ENCODE results near the gene ZSCAN20.

DNA sequence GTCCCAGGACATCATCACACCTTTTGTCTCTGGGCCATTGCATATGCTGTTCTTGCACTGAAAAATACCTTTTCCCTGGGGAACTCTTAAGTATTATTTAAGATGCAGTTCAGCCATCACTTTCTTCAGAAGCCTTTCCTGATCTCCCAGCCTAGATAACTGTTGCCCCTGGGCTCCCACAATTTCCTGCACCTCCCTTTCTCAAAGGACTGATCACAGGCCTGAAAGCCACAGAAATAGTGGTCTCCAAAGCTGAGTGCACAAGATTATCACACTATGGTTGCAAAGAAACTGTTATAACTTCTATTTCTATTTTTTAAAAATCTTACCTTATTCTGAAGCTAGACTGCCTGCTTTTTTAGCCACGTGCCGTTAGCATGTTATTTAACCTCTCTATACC, 2.8 kb upstream of the ZSCAN20 start:
- TF ChIP-seq, protein P1, sequence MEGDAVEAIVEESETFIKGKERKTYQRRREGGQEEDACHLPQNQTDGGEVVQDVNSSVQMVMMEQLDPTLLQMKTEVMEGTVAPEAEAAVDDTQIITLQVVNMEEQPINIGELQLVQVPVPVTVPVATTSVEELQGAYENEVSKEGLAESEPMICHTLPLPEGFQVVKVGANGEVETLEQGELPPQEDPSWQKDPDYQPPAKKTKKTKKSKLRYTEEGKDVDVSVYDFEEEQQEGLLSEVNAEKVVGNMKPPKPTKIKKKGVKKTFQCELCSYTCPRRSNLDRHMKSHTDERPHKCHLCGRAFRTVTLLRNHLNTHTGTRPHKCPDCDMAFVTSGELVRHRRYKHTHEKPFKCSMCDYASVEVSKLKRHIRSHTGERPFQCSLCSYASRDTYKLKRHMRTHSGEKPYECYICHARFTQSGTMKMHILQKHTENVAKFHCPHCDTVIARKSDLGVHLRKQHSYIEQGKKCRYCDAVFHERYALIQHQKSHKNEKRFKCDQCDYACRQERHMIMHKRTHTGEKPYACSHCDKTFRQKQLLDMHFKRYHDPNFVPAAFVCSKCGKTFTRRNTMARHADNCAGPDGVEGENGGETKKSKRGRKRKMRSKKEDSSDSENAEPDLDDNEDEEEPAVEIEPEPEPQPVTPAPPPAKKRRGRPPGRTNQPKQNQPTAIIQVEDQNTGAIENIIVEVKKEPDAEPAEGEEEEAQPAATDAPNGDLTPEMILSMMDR (conservative IDR thresholded peaks at IDR 0.05; ENCODE audit: low read depth, low read length) = no peak
- no peak for TF ChIP-seq POLR2A (IDR thresholded peaks at IDR 0.05; ENCODE audit: low read depth, low read length)
- no peak for TF ChIP-seq CEBPB (IDR thresholded peaks at IDR 0.05; ENCODE audit: low read depth, low read length)
- TF ChIP-seq RAD21 (IDR thresholded peaks at IDR 0.05; ENCODE audit: low read length) = no peak
- TF ChIP-seq, protein P2, sequence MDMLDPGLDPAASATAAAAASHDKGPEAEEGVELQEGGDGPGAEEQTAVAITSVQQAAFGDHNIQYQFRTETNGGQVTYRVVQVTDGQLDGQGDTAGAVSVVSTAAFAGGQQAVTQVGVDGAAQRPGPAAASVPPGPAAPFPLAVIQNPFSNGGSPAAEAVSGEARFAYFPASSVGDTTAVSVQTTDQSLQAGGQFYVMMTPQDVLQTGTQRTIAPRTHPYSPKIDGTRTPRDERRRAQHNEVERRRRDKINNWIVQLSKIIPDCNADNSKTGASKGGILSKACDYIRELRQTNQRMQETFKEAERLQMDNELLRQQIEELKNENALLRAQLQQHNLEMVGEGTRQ (IDR thresholded peaks at IDR 0.05; ENCODE audit: low read depth, low read length) = no peak
- no peak for TF ChIP-seq MAZ (IDR thresholded peaks at IDR 0.05; ENCODE audit: borderline replicate concordance, low read depth, low read length)
- no peak for TF ChIP-seq MXI1 (IDR thresholded peaks at IDR 0.05; ENCODE audit: borderline replicate concordance, low read depth, low read length)
- TF ChIP-seq BHLHE40 (IDR thresholded peaks at IDR 0.05; ENCODE audit: low read depth, low read length) = no peak

Data from IMR-90 (cell line).